AG20443 (cell line): Measurements from ENCODE around the gene MLLT10.
"Not testable (repeated sequence)": the region's sequence is repeated elsewhere in the genome, so short reads cannot be mapped to it uniquely, and the experiment has no call there.

Source experiments
- DNase-seq: peaks from one replicate; pipeline ENCODE4 v3.0.0; 2012; ENCODE audit warnings: low spot score, mixed read lengths

MLLT10 gene

DNA sequence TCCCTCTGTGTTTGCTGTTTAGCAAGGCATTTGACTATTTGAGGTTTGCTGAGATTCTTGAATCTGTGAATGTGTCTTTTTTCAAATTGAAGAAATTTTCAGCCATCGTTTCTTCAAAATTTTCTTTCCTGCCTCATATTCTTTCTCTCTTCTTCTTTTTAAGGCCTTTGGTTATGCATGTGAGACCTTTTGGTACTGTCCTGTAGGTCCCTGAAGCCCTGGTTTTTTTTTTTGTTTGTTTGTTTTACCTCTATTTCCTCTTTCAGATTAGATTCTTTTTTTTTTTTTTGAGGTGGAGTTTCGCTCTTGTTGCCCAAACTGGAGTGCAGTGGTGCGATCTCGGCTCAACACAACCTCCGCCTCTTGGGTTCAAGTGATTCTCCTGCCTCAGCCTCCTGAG lies 45.3 kb downstream of the MLLT10 start:
- no peak for DNase-seq

- not testable (repeated sequence) for DNase-seq
These were observed 47.4 kb downstream of the MLLT10 start for GRCh38 chr10:21581421-21581834.

GRCh38 chr10:21584834-21585530 lies 51.0 kb downstream of the MLLT10 start:
- no peak for DNase-seq

- DNase-seq: no peak
These were observed 53.4 kb downstream of the MLLT10 start for GRCh38 chr10:21587391-21587790.

- not testable (repeated sequence) for DNase-seq
These were observed 54.1 kb downstream of the MLLT10 start for GRCh38 chr10:21588159-21588558.

DNA sequence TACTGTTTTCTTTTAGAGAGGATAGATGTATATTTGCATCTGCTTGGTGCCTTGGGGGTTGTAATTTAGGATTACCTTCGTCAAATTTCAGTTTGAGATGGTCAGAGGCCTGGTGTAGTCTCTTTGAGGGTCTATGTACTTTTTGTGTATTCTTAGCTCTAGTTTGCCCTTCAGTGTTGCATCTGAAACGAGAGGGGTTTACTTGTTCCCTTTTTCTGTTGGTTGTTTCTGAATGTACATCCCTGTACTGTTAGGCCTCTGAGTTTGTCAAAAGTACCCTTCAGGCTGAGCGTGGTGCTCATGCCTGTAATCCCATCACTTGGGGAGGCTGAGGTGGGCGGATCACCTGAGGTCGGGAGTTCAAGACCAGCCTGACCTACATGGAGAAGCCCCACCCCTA lies 60.0 kb downstream of the MLLT10 start:
- no peak for DNase-seq

DNA sequence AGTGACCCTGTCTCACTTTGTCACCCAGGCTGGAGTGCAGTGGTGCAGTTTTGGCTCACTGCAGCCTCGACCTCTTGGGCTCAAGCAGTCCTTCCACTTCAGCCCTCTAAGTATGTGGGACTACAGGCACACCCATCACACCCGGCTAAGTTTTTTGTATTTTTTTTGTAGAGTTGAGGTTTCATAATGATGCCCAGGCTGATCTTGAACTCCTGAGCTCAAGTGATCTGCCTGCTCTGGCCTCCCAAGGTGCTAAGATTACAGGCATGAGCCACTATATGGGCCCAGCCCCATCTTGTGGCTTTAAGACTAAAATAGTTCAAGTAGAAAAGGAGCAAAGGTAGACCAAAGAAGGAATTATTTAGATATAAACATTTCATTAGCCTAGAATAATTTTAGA lies 65.5 kb downstream of the MLLT10 start:
- DNase-seq: no peak

GRCh38 chr10:21600804-21601433 lies 66.9 kb downstream of the MLLT10 start:
- DNase-seq: no peak

DNA sequence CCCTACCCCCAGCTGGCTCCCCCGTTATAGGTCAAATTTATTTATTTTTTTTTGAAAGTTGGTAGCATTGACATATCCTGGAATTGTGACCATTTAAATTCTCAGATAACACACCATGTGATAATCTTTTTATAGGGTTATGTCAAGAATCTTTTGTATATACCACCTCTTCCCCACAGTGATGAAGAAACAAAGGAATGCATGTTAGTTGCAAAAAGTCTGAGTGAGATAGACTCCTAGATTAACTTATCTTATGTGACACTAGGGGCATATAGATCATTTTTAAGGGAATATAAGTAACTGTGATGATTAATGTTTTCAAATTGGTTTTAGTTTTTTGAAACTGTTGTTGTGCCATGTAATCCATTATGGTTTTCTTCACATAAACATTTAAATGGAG lies 68.3 kb downstream of the MLLT10 start:
- DNase-seq: no peak

- DNase-seq: no peak
These were observed 69.7 kb downstream of the MLLT10 start for GRCh38 chr10:21603721-21604120.

DNA sequence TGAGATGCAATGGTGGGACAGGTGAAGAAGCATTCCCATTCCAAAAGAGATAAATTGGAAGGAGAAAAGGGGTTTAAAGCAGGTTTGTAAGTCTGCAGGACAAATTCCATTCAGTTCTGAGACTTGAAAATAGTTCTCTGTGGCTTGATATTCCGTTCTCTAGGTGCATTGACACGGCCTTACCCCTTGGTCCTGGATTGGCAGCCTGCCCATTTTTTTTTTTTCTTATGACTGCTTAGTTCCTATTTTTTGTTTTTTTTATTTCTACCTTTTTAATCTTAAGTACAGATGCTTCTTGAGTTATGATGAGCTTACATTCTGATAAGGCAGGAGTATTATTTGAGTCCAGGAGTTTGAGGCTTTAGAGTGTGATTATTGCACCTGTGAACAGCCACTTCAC lies 70.6 kb downstream of the MLLT10 start:
- no peak for DNase-seq

GRCh38 chr10:21607907-21608306 lies 73.9 kb downstream of the MLLT10 start:
- no peak for DNase-seq

DNA sequence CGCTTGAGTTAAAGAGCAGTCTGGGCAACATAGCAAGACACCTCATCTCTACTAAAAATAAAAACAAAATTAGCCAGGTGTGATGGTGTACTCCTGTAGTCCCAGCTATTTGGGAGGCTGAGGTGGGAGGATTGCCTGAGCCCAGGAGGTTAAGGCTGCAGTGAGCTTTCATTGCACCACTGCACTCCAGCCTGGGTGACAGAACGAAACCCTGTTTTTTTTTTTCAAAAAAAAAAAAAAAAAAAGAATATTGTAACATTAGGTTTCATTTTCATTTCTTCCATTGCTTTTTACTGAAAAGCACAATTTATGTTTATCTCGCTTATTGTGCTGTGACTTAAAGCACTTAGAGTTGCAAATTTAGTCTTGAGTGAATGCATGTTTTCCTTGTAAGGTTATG lies 80.0 kb downstream of the MLLT10 start:
- no peak for DNase-seq

DNA sequence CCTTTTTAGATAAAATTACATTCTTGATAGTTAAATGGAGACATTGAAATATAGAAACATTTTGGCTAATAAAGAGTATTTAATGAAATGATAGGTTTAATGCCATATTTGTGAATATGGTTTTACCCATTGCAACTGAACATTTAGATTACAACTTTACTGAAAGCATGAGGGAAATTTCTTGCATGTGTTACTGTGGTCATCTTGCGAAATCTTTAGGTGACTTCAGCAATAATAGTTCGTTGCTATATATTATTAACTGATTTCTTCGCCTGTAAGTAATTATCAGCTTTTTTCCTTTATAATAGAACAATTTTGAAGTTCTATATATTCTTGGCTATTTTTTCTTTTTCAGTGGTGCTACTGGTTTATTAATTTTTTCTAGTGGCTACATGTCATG lies 83.2 kb downstream of the MLLT10 start:
- no peak for DNase-seq

DNA sequence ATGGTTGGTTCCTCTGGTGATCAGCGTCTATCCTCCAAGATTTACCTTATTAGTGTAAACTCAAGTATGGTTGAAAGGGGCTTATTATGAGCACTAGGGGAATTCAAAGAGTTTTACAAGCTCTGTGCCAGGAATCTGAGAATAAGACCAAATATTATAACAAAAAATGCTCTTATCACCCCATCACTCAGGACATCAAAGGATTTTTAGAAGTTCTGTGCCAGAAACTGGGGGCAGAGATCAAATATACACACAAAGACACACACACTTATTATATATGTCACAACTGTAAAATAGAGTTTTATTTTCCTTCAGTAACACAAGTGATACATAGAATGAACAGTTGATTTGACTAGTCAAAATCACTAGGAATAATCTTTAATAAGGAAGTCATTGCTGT lies 89.3 kb downstream of the MLLT10 start:
- no peak for DNase-seq

DNA sequence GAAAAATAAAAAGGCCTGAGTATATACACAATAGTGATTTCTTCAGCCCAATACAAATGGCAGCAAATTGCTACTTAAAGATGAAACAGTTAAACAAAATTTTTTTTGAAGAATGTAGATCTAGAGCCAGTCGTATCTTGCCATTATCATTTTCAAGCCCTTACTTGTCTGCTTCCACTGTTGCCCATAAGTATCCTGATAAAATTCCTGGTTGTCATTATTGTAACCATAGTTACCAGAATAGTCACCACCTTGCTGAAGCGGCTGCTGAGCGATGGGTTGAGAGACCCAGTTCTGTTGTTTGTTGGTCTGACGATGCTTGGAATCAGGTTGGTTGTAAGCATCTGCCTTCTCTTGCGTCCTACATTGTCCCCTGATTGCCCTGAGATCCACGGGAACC lies 90.4 kb downstream of the MLLT10 start:
- not testable (repeated sequence) for DNase-seq

DNA sequence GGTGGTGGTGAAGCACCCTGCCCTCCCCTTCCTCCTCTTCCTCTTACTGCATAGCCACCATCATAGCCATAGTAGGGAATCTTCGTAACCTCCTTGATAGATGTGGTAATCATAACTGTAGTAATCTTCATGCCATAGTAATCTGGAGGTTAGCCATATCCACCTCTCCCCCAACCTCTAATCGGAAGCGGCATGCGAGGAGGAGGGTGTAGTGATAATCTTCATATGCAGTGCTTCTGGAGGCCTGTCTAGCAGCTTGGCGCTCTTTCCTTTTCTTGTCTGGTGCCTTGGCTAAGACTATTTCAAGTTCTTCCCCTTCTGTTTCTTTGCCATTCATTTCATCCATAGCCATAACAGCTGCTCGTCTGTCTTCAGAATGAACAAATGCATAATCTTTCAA lies 90.9 kb downstream of the MLLT10 start:
- DNase-seq: no peak

DNA sequence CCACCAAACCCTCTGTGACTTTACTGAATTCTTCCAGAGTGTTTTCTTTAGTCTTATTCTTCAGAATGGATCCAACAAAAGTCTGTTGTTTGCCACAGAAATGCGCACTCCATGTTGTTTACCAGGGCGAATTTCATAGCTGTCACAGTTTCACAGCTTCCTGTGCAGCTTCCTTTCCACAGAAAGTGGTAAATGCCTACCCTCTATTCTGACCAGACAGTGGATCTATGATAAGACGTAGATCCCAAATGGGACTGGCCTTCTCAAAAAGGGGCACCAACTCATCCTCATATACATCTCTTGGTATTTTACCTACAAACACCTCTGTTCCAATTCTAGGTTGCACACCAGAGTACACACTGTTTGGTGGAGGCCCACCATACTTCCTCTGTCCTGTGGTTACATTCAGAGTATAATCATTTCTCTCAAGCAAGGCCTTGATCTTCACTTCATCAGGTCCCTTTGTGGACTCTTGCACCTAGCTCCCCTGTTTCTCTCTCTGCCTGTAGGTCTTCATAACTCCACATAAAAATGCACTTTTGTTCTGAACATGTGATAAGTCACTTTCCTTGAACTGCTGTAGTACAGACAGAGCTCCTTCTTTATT lies 91.7 kb downstream of the MLLT10 start:
- DNase-seq: no peak

GRCh38 chr10:21626457-21627161 lies 92.6 kb downstream of the MLLT10 start:
- no peak for DNase-seq

DNA sequence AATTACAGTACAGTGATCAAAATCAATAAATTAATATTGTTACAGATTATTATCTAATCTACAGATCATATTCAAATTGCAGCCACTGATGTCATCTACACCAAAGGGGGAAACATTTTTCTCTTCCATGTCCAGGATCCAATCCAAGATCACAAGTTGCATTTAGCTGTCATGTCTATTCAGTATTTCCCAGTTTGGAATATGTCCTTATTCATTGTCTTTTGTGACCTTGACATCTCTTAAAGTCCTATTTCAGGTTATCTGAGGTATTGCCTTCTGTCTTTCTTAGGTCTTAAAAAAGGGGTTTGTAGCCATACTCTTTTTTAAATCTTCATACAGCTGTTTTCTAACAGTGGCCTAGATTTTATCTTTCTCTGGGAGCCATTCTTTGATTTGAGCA lies 93.3 kb downstream of the MLLT10 start:
- no peak for DNase-seq

- no peak for DNase-seq
These were observed 94.0 kb downstream of the MLLT10 start for GRCh38 chr10:21628023-21628422.

DNA sequence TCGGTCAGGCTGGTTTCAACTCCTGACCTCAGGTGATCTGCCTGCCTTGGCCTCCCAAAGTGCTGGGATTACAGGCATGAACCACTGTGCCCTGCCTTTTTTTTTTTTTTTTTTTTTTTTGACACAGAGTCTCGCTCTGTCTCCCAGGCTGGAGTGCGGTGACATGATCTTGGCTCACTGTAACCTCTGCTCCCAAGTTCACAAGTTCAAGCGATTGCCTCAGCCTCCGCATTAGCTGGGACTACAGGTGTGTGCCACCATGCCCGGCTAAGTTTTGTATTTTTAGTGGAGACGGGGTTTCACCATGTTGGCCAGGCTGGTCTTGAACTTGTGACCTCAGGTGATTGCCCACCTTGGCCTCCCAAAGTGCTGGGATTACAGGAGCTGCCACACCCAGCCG lies 94.6 kb downstream of the MLLT10 start:
- not testable (repeated sequence) for DNase-seq
